ENCODE results near the gene DNAJB5.

The DNAJB5 gene

DNA sequence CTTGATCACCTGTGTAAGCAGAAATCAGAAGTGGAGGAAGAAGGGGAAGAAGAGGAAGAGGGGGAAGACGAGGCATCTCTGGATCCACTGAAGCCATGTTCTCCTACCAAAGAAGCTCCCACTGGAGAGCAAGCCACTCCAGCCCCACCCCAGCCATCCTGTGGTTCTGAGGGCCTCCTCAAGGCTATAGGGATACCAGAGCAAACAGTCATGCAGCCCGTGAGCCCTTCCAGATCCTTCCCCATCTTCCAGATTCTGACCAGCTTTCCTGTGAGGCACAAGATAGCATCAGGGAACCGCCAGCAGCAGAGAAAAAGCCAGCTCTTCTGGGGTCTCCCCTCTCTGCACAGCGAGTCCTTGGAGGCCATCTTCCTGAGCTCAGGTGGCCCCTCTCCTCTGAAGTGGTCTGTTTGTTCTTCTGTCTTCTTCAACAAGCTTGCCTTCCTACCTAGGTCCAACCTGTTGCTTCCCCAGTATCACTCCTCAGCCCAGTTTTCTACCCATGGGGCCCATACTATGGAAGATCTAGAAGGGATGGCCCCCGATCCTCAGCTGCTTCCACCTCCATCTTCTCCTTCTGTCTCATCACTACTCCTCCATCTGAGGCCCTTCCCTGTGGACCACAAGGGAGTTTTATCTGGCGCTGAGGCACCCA lies 53.5 kb downstream of the DNAJB5 start:
- Histone ChIP-seq H3K27me3 (ENCODE audit: insufficient read depth, low read depth, severe bottlenecking) (no peaks in the 10 kb centered on the region), H3K4me3 (ENCODE audit: low read depth, low read length) (no peak overlapping the region), H3K27ac (no peak overlapping the region), H3K36me3 (peaks cover 2% of the 10 kb centered on the region; the same call in 1 of the 2 replicates), H3K9me3 (ENCODE audit: severe bottlenecking) (no peaks in the 10 kb centered on the region)
- TF ChIP-seq, protein P1, sequence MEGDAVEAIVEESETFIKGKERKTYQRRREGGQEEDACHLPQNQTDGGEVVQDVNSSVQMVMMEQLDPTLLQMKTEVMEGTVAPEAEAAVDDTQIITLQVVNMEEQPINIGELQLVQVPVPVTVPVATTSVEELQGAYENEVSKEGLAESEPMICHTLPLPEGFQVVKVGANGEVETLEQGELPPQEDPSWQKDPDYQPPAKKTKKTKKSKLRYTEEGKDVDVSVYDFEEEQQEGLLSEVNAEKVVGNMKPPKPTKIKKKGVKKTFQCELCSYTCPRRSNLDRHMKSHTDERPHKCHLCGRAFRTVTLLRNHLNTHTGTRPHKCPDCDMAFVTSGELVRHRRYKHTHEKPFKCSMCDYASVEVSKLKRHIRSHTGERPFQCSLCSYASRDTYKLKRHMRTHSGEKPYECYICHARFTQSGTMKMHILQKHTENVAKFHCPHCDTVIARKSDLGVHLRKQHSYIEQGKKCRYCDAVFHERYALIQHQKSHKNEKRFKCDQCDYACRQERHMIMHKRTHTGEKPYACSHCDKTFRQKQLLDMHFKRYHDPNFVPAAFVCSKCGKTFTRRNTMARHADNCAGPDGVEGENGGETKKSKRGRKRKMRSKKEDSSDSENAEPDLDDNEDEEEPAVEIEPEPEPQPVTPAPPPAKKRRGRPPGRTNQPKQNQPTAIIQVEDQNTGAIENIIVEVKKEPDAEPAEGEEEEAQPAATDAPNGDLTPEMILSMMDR (IDR thresholded peaks at IDR 0.05; ENCODE audit: low read depth, low read length) = no peak
- DNase-seq = no peak

DNA sequence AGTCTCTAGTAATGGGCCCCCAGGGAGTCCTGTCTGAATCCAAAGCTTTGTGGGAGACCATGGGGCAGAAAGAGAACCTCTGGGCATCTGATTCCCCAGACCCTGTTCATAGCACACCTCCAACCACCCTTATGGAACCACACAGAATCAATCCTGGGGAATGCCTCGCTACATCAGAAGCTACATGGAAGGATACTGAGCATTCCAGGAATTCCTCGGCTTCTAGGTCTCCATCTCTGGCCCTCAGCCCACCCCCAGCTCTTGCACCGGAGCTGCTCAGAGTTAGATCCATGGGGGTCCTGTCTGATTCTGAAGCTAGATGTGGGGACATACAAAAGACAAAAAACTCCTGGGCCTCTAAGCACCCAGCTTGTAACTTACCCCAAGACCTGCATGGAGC lies 54.5 kb downstream of the DNAJB5 start:
- Histone ChIP-seq H3K9me3 (ENCODE audit: severe bottlenecking) (no peaks in the 10 kb centered on the region), H3K36me3 (peaks cover 9% of the 10 kb centered on the region), H3K27me3 (ENCODE audit: insufficient read depth, low read depth, severe bottlenecking) (no peaks in the 10 kb centered on the region), H3K4me3 (ENCODE audit: low read depth, low read length) (no peak overlapping the region), H3K27ac (no peak overlapping the region)
- TF ChIP-seq, protein P1 (IDR thresholded peaks at IDR 0.05; ENCODE audit: low read depth, low read length) = no peak
- no peak for DNase-seq

All from WERI-Rb-1 (cell line).